CD4-positive, CD25-positive, alpha-beta regulatory T cell (primary cell): ENCODE results near the gene CFAP57. TPM values are rescaled to one million over a fixed set of nuclear protein-coding genes. Genes with fewer than 3 reads are reported as not detected.

Experiments
- ATAC-seq, 2 donors: fragments of 150-1000 bp; cut with Tn5 transposase; one replicate each; pipeline ENCODE4 v1.10.0; 2021; ENCODE audit warnings: low read depth in 2 of 2, moderate number of reproducible peaks in 2 of 2, moderate library complexity in 1 of 2
- DNase-seq, 3 donors: peaks; one replicate each; pipeline versions ENCODE4 v3.0.0 to v3.0.0-alpha.2; 2012 to 2022; ENCODE audit warnings: mixed read lengths in 1 of 3
- H3K27ac ChIP-seq: one replicate; pipeline ENCODE4 v1.7.0; 2013; ENCODE audit warnings: mild to moderate bottlenecking, low read length; ENCODE audit not compliant: insufficient read depth, poor library complexity, severe bottlenecking
- H3K27me3 ChIP-seq: one replicate; pipeline ENCODE4 v1.7.0; 2013; ENCODE audit warnings: low read length; ENCODE audit not compliant: control insufficient read depth, insufficient read depth
- H3K36me3 ChIP-seq: one replicate; pipeline ENCODE4 v1.7.0; 2013; ENCODE audit warnings: mild to moderate bottlenecking, low read length, moderate library complexity; ENCODE audit not compliant: control insufficient read depth, insufficient read depth
- H3K4me1 ChIP-seq: 2 replicates; pipeline ENCODE4 v1.7.0; 2013; ENCODE audit warnings: mild to moderate bottlenecking, low read length; ENCODE audit not compliant: insufficient read depth, control insufficient read depth, poor library complexity, severe bottlenecking
- H3K4me3 ChIP-seq: one replicate; pipeline ENCODE4 v1.7.0; 2013; ENCODE audit warnings: low read depth, mild to moderate bottlenecking, low read length, moderate library complexity
- H3K9me3 ChIP-seq, 2 experiments: 1 replicate in 1 of 2; 2 replicates in 1 of 2; pipeline ENCODE4 v1.7.0; 2013; ENCODE audit warnings: low read length in 2 of 2, mild to moderate bottlenecking in 1 of 2, moderate library complexity in 1 of 2; ENCODE audit not compliant: control insufficient read depth in 2 of 2
- H3K27ac Mint-ChIP-seq, 3 donors: one replicate each; pipeline ENCODE4 v1.8.0; 2020 to 2022; ENCODE audit warnings: mild to moderate bottlenecking in 3 of 3, mixed read lengths in 3 of 3, moderate library complexity in 2 of 3
- H3K27me3 Mint-ChIP-seq: one replicate; pipeline ENCODE4 v1.8.0; 2022; ENCODE audit warnings: mild to moderate bottlenecking, mixed read lengths
- H3K36me3 Mint-ChIP-seq: one replicate; pipeline ENCODE4 v1.8.0; 2020; ENCODE audit warnings: mixed read lengths
- H3K4me1 Mint-ChIP-seq, 4 donors: one replicate each; pipeline ENCODE4 v1.8.0; 2020 to 2022; ENCODE audit warnings: mixed read lengths in 4 of 4, mild to moderate bottlenecking in 1 of 4
- H3K4me3 Mint-ChIP-seq, 4 donors: one replicate each; pipeline ENCODE4 v1.8.0; 2020 to 2022; ENCODE audit warnings: mild to moderate bottlenecking in 4 of 4, mixed read lengths in 4 of 4, moderate library complexity in 3 of 4
- H3K9me3 Mint-ChIP-seq, 7 donors: one replicate each; pipeline ENCODE4 v1.8.0; 2020 to 2022; ENCODE audit warnings: mixed read lengths in 7 of 7, mild to moderate bottlenecking in 3 of 7, moderate library complexity in 2 of 7
- polyA plus RNA-seq, 4 donors: library from polyadenylated mRNA; unstranded; fragments of 300-500 nt; fragmentation: Illumina TruSeq; gene quantifications; one replicate each; pipeline ENCODE4 v1.2.3, GENCODE V29; 2021
- total RNA-seq: library from RNA; stranded (reverse); gene quantifications from one replicate; pipeline ENCODE4 v1.2.3, GENCODE V29; 2022

The CFAP57 gene
- total and polyA plus RNA-seq, 5 donors from 2014 or later, result 0.13 TPM; not detected in 4

- Mint-ChIP-seq H3K4me3 (no peak overlapping the region), H3K4me1 (peaks cover 0 to 2% (median 0%) of the 10 kb centered on the region in 4 donors), H3K27ac (no peak overlapping the region), H3K36me3 (no peaks in the 10 kb centered on the region), H3K27me3 (no peaks in the 10 kb centered on the region), H3K9me3 (no peaks in the 10 kb centered on the region)
- no peaks in the 10 kb centered on the region for H3K9me3 ChIP-seq
- H3K27ac ChIP-seq, result no peak overlapping the region
- no peaks in the 10 kb centered on the region for H3K4me1 ChIP-seq
- no peak overlapping the region for H3K4me3 ChIP-seq
- DNase-seq (no peak), ATAC-seq (no peak)
- H3K36me3 ChIP-seq, result no peaks in the 10 kb centered on the region
- no peaks in the 10 kb centered on the region for H3K27me3 ChIP-seq
Observed at GRCh38 chr1:43288785-43289706, 116.9 kb downstream of the CFAP57 start.

- Mint-ChIP-seq H3K27me3 (no peaks in the 10 kb centered on the region), H3K4me3 (no peak overlapping the region), H3K9me3 (no peaks in the 10 kb centered on the region)
Observed at GRCh38 chr1:43292216-43292615, 120.1 kb downstream of the CFAP57 start.

GRCh38 chr1:43292679-43293078 is 120.5 kb downstream of the CFAP57 start:
- peak overlapping the region in 1 of 3 donors; percentile 38 for H3K27ac Mint-ChIP-seq
- Histone ChIP-seq H3K9me3 (no peaks in the 10 kb centered on the region), H3K36me3 (no peaks in the 10 kb centered on the region), H3K27me3 (no peaks in the 10 kb centered on the region), H3K27ac (no peak overlapping the region), H3K4me3 (no peak overlapping the region), H3K4me1 (peaks cover 12% of the 10 kb centered on the region)
- H3K4me1 Mint-ChIP-seq, result peaks cover 4 to 20% (median 8%) of the 10 kb centered on the region in 4 donors
- H3K9me3 Mint-ChIP-seq, result no peaks in the 10 kb centered on the region
- H3K4me3 Mint-ChIP-seq, result no peak overlapping the region
- H3K36me3 Mint-ChIP-seq, result no peaks in the 10 kb centered on the region
- no peaks in the 10 kb centered on the region for H3K27me3 Mint-ChIP-seq
- ATAC-seq (no peak), DNase-seq (no peak)

More at GRCh38 chr1:43292216-43292615, 120.1 kb downstream of the CFAP57 start:
- ATAC-seq (no peak), DNase-seq (no peak)
- Histone ChIP-seq H3K36me3 (no peaks in the 10 kb centered on the region), H3K27ac (no peak overlapping the region), H3K9me3 (no peaks in the 10 kb centered on the region), H3K4me1 (peaks cover 12% of the 10 kb centered on the region), H3K27me3 (no peaks in the 10 kb centered on the region), H3K4me3 (no peak overlapping the region)
- peaks cover 4 to 20% (median 8%) of the 10 kb centered on the region in 4 donors for H3K4me1 Mint-ChIP-seq
- no peaks in the 10 kb centered on the region for H3K36me3 Mint-ChIP-seq
- H3K27ac Mint-ChIP-seq, result no peak overlapping the region

GRCh38 chr1:43293176-43293575 is 121.0 kb downstream of the CFAP57 start:
- H3K4me1 ChIP-seq, result peaks cover 12% of the 10 kb centered on the region
- ATAC-seq, result no peak
- no peaks in the 10 kb centered on the region for H3K27me3 Mint-ChIP-seq
- no peak overlapping the region for H3K27ac ChIP-seq
- no peaks in the 10 kb centered on the region for H3K9me3 ChIP-seq
- no peak overlapping the region for H3K4me3 Mint-ChIP-seq
- DNase-seq, result no peak
- no peaks in the 10 kb centered on the region for H3K36me3 ChIP-seq
- H3K9me3 Mint-ChIP-seq, result no peaks in the 10 kb centered on the region
- peaks cover 4 to 20% (median 8%) of the 10 kb centered on the region in 4 donors for H3K4me1 Mint-ChIP-seq
- H3K36me3 Mint-ChIP-seq, result no peaks in the 10 kb centered on the region
- H3K27ac Mint-ChIP-seq, result peak overlapping the region in 1 of 3 donors; percentile 38
- H3K27me3 ChIP-seq, result no peaks in the 10 kb centered on the region
- no peak overlapping the region for H3K4me3 ChIP-seq

GRCh38 chr1:43293896-43294760 is 122.0 kb downstream of the CFAP57 start:
- DNase-seq, result no peak
- Histone ChIP-seq H3K4me1 (peaks cover 12% of the 10 kb centered on the region), H3K27me3 (no peaks in the 10 kb centered on the region), H3K9me3 (no peaks in the 10 kb centered on the region), H3K27ac (no peak overlapping the region), H3K36me3 (no peaks in the 10 kb centered on the region), H3K4me3 (no peak overlapping the region)
- Mint-ChIP-seq H3K9me3 (no peaks in the 10 kb centered on the region), H3K4me1 (peaks cover 4 to 20% (median 8%) of the 10 kb centered on the region in 4 donors), H3K27ac (no peak overlapping the region), H3K4me3 (no peak overlapping the region), H3K27me3 (no peaks in the 10 kb centered on the region), H3K36me3 (no peaks in the 10 kb centered on the region)
- no peak for ATAC-seq

GRCh38 chr1:43294761-43295160 is 122.6 kb downstream of the CFAP57 start:
- no peaks in the 10 kb centered on the region for H3K36me3 Mint-ChIP-seq
- H3K27me3 Mint-ChIP-seq, result no peaks in the 10 kb centered on the region
- H3K27ac Mint-ChIP-seq, result peak overlapping the region in 2 of 3 donors; percentile 62 to 84

GRCh38 chr1:43296207-43296606 is 124.1 kb downstream of the CFAP57 start:
- Histone ChIP-seq H3K4me3 (no peak overlapping the region), H3K27ac (no peak overlapping the region), H3K4me1 (peaks cover 12% of the 10 kb centered on the region), H3K36me3 (no peaks in the 10 kb centered on the region), H3K27me3 (no peaks in the 10 kb centered on the region), H3K9me3 (no peaks in the 10 kb centered on the region)
- no peak overlapping the region for H3K4me3 Mint-ChIP-seq
- peak overlapping the region; percentile 9 to 90 (median 85) for H3K27ac Mint-ChIP-seq
- no peaks in the 10 kb centered on the region for H3K36me3 Mint-ChIP-seq
- peaks cover 0 to 2% (median 0%) of the 10 kb centered on the region in 7 donors for H3K9me3 Mint-ChIP-seq
- no peak for ATAC-seq
- H3K27me3 Mint-ChIP-seq, result peaks cover 4% of the 10 kb centered on the region
- DNase-seq, result no peak
- peaks cover 4 to 20% (median 8%) of the 10 kb centered on the region in 4 donors for H3K4me1 Mint-ChIP-seq

More at GRCh38 chr1:43294761-43295160, 122.6 kb downstream of the CFAP57 start:
- no peak overlapping the region for H3K4me3 Mint-ChIP-seq
- no peak overlapping the region for H3K27ac ChIP-seq
- no peaks in the 10 kb centered on the region for H3K9me3 ChIP-seq
- no peaks in the 10 kb centered on the region for H3K9me3 Mint-ChIP-seq
- ATAC-seq (no peak), DNase-seq (peak in 1 of 3 donors; percentile 33)
- H3K4me3 ChIP-seq, result no peak overlapping the region
- H3K4me1 Mint-ChIP-seq, result peaks cover 4 to 20% (median 8%) of the 10 kb centered on the region in 4 donors
- H3K4me1 ChIP-seq, result peaks cover 12% of the 10 kb centered on the region
- H3K27me3 ChIP-seq, result no peaks in the 10 kb centered on the region
- no peaks in the 10 kb centered on the region for H3K36me3 ChIP-seq
